ENCODE data around the gene FAM117B. TPM values are rescaled to one million over a fixed set of nuclear protein-coding genes. Genes with fewer than 3 reads are reported as not detected.

Gene FAM117B
- total RNA-seq, 1 experiment from 2014 or later, result 24.0 TPM

DNA sequence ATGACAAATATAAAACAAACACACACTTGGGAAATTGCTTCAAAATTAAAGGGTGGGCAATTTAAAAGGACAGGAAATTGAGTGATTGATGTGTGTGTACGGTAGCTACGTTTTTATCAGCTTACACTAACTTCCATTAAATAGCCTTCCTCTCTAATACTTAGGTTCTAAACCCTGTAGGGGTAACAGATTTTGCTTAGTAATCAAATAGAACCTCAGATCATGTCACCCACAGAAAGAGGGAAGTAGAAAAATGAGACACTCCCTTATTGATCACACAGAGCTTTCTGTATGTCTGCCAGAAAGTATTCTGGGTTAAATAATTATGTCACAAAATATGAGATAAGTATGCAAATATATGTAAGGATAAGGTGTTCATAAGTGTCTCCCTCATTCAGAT is 143.4 kb downstream of the FAM117B start:
- no CpG with 5 or more reads among the region's 2 CpGs for WGBS (ENCODE audit: extremely low coverage, insufficient read length, low lambda C conversion rate)
- H3K56ac ChIP-seq (ENCODE audit: insufficient read length, low read depth, low read length), result no peak overlapping the region
- no peak overlapping the region for H3K4me2 ChIP-seq (ENCODE audit: insufficient read depth, insufficient read length, low read length)
- no peak overlapping the region for H2BK120ac ChIP-seq (ENCODE audit: low read depth, low read length, poor library complexity, severe bottlenecking)
- Mint-ChIP-seq H3K36me3 (ENCODE audit: insufficient read depth in 1 of 3, low read depth in 3 of 3) (peaks cover 5 to 41% (median 31%) of the 10 kb centered on the region in 3 experiments; a peak in 6 of 7 replicates), H3K4me1 (no peaks in the 10 kb centered on the region), H3K9me3 (no peaks in the 10 kb centered on the region), H3K4me3 (no peak overlapping the region), H3K27ac (no peak overlapping the region), H3K27me3 (ENCODE audit: low read depth) (no peaks in the 10 kb centered on the region)
- H3K9ac ChIP-seq (ENCODE audit: extremely low read depth, insufficient read length, low read length), result no peak overlapping the region
- no peak overlapping the region for H3K18ac ChIP-seq (ENCODE audit: insufficient read length, low read depth, low read length)
- no peaks in the 10 kb centered on the region for H3K27me3 ChIP-seq (ENCODE audit: insufficient read depth, low read length)
- H2BK20ac ChIP-seq (ENCODE audit: low read depth, low read length, poor library complexity, severe bottlenecking), result no peak overlapping the region
- no peaks in the 10 kb centered on the region for H3K9me3 ChIP-seq (ENCODE audit: control insufficient read depth, low read depth, low read length)
- no peaks in the 10 kb centered on the region for H3K79me1 ChIP-seq (ENCODE audit: insufficient read depth, low read depth, low read length, poor library complexity, severe bottlenecking)
- no peaks in the 10 kb centered on the region; the same call in 1 of the 2 replicates for H3K79me2 ChIP-seq (ENCODE audit: insufficient read depth, low read length)
- H3K14ac ChIP-seq (ENCODE audit: insufficient read depth, low read length), result no peak overlapping the region
- H3K4me1 ChIP-seq (ENCODE audit: insufficient read depth, low read length), result no peaks in the 10 kb centered on the region; the same call in 1 of the 2 replicates
- no peak overlapping the region for H3T11ph ChIP-seq (ENCODE audit: low read length)
- no peak overlapping the region for H2BK5ac ChIP-seq (ENCODE audit: insufficient read length, low read length)
- H4K5ac ChIP-seq (ENCODE audit: insufficient read length, low read depth, low read length), result no peak overlapping the region
- H3K27ac ChIP-seq (ENCODE audit: insufficient read length, low read depth, low read length), result no peak overlapping the region
- no peak overlapping the region for H2AFZ ChIP-seq (ENCODE audit: low read length)
- H2BK15ac ChIP-seq (ENCODE audit: low read depth, low read length), result no peak overlapping the region
- no peak overlapping the region for H4K8ac ChIP-seq (replicated peaks; ENCODE audit: insufficient read length, low read depth, low read length)
- H3K23ac ChIP-seq (ENCODE audit: insufficient read length, low read depth, low read length), result no peak overlapping the region
- TF ChIP-seq, protein P1, sequence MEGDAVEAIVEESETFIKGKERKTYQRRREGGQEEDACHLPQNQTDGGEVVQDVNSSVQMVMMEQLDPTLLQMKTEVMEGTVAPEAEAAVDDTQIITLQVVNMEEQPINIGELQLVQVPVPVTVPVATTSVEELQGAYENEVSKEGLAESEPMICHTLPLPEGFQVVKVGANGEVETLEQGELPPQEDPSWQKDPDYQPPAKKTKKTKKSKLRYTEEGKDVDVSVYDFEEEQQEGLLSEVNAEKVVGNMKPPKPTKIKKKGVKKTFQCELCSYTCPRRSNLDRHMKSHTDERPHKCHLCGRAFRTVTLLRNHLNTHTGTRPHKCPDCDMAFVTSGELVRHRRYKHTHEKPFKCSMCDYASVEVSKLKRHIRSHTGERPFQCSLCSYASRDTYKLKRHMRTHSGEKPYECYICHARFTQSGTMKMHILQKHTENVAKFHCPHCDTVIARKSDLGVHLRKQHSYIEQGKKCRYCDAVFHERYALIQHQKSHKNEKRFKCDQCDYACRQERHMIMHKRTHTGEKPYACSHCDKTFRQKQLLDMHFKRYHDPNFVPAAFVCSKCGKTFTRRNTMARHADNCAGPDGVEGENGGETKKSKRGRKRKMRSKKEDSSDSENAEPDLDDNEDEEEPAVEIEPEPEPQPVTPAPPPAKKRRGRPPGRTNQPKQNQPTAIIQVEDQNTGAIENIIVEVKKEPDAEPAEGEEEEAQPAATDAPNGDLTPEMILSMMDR (conservative IDR thresholded peaks at IDR 0.05), result no peak
- DNase-seq, result no peak
- H2BK12ac ChIP-seq (ENCODE audit: insufficient read length, low read depth, low read length), result no peak overlapping the region
- H4K20me1 ChIP-seq (ENCODE audit: control insufficient read depth, insufficient read depth, insufficient read length), result no peaks in the 10 kb centered on the region
- H3K23me2 ChIP-seq (ENCODE audit: insufficient read length, low read depth, low read length, poor library complexity, severe bottlenecking), result no peaks in the 10 kb centered on the region
- no peak overlapping the region for H2AK5ac ChIP-seq (ENCODE audit: insufficient read length, low read length)
- no peak overlapping the region for H3K4ac ChIP-seq (ENCODE audit: low read depth, low read length)
- H4K91ac ChIP-seq (ENCODE audit: insufficient read length, low read depth, low read length), result no peak overlapping the region

Data from H9 (cell line).